Neural progenitor cell (in vitro differentiated cells): Measurements from ENCODE around the gene SLC25A13.

Experiments
- EZH2 ChIP-seq: fragments of 200-600 bp; sonication (generic); IDR thresholded peaks from 2 replicates; pipeline ENCODE4 v1.6.1; 2017; ENCODE audit warnings: antibody characterized with exemption, mild to moderate bottlenecking, moderate library complexity
- TF ChIP-seq, protein P1 (sequence below): fragments of 200-600 bp; sonication (generic); IDR thresholded peaks from 2 replicates; pipeline ENCODE4 v1.5.1; 2017; ENCODE audit warnings: antibody characterized with exemption, mild to moderate bottlenecking

DNA sequence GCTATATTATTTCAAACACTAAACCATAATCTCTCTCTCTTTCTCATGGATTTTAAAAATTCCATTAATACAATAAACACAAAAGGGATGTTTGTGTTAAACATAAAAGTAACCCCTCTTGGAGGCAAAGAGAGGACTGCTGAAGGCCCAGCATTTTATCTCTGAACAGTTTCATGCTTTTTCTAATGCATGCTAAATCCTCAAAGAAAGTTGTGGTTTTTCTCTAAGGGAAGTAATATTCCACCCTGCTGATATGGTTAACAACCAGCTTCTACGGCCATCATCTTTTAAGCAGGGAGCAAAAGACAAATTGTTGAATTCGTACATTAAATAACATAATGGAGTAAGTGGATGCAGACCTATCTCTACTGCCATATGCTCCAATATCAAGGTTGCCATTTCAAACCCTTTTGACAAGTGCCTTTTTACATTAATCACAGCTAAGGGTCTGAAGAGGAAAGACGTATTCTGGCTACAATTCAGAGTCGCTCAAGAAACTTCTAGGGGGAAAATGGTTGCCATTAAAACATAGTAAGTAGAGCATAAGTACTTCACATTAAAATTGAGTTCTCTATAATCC, 103.1 kb downstream of the SLC25A13 start:
- TF ChIP-seq, protein P1, sequence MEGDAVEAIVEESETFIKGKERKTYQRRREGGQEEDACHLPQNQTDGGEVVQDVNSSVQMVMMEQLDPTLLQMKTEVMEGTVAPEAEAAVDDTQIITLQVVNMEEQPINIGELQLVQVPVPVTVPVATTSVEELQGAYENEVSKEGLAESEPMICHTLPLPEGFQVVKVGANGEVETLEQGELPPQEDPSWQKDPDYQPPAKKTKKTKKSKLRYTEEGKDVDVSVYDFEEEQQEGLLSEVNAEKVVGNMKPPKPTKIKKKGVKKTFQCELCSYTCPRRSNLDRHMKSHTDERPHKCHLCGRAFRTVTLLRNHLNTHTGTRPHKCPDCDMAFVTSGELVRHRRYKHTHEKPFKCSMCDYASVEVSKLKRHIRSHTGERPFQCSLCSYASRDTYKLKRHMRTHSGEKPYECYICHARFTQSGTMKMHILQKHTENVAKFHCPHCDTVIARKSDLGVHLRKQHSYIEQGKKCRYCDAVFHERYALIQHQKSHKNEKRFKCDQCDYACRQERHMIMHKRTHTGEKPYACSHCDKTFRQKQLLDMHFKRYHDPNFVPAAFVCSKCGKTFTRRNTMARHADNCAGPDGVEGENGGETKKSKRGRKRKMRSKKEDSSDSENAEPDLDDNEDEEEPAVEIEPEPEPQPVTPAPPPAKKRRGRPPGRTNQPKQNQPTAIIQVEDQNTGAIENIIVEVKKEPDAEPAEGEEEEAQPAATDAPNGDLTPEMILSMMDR = no peak
- TF ChIP-seq EZH2 = no peak
